HepG2 (cell line): Measurements from ENCODE around the gene ZDHHC7.

Experiments
- EZH2 ChIP-seq: conservative IDR thresholded peaks from 2 replicates; pipeline ENCODE4 v1.6.1; 2012; ENCODE audit warnings: mild to moderate bottlenecking, low read depth, low read length, moderate library complexity
- FOXK1 ChIP-seq: sonication (generic); formaldehyde crosslinking; IDR thresholded peaks from 2 replicates; pipeline ENCODE4 v1.4.0; 2020; ENCODE audit warnings: low read depth, missing genetic modification reagents, borderline replicate concordance
- FOXM1 ChIP-seq: sonication (generic); formaldehyde crosslinking; IDR thresholded peaks from 2 replicates; pipeline ENCODE4 v1.5.0; 2020; ENCODE audit warnings: missing genetic modification reagents
- HDAC2 ChIP-seq: sonication (generic); formaldehyde crosslinking; IDR thresholded peaks from 2 replicates; pipeline ENCODE4 v1.4.0; 2020; ENCODE audit warnings: missing genetic modification reagents
- MAF1 ChIP-seq: sonication (generic); formaldehyde crosslinking; IDR thresholded peaks from 2 replicates; pipeline ENCODE4 v1.5.0; 2020; ENCODE audit warnings: missing genetic modification reagents, borderline replicate concordance
- POLR2AphosphoS5 ChIP-seq: IDR thresholded peaks from 2 replicates; pipeline ENCODE4 v1.6.1; 2012; ENCODE audit warnings: low read depth, low read length
- TOPORS ChIP-seq: sonication (generic); formaldehyde crosslinking; IDR thresholded peaks from 2 replicates; pipeline ENCODE4 v1.8.0; 2023; ENCODE audit warnings: mild to moderate bottlenecking, missing genetic modification reagents
- ZNF510 ChIP-seq: sonication (generic); formaldehyde crosslinking; IDR thresholded peaks from 2 replicates; pipeline ENCODE4 v1.4.0; 2020; ENCODE audit warnings: low read depth, mild to moderate bottlenecking, missing genetic modification reagents
- TF ChIP-seq, protein P1 (sequence below): sonication (generic); formaldehyde crosslinking; IDR thresholded peaks from 2 replicates; pipeline ENCODE4 v1.5.0; 2020; ENCODE audit warnings: mild to moderate bottlenecking, missing genetic modification reagents, moderate library complexity
- TF ChIP-seq, protein P2 (sequence below): sonication (generic); formaldehyde crosslinking; conservative IDR thresholded peaks from 2 replicates; pipeline ENCODE4 v1.4.0; 2020; ENCODE audit warnings: missing genetic modification reagents
- TF ChIP-seq, protein P3 (sequence below): sonication (generic); formaldehyde crosslinking; IDR thresholded peaks from 2 replicates; pipeline ENCODE4 v1.5.1; 2020; ENCODE audit warnings: mild to moderate bottlenecking, missing genetic modification reagents, moderate library complexity

DNA sequence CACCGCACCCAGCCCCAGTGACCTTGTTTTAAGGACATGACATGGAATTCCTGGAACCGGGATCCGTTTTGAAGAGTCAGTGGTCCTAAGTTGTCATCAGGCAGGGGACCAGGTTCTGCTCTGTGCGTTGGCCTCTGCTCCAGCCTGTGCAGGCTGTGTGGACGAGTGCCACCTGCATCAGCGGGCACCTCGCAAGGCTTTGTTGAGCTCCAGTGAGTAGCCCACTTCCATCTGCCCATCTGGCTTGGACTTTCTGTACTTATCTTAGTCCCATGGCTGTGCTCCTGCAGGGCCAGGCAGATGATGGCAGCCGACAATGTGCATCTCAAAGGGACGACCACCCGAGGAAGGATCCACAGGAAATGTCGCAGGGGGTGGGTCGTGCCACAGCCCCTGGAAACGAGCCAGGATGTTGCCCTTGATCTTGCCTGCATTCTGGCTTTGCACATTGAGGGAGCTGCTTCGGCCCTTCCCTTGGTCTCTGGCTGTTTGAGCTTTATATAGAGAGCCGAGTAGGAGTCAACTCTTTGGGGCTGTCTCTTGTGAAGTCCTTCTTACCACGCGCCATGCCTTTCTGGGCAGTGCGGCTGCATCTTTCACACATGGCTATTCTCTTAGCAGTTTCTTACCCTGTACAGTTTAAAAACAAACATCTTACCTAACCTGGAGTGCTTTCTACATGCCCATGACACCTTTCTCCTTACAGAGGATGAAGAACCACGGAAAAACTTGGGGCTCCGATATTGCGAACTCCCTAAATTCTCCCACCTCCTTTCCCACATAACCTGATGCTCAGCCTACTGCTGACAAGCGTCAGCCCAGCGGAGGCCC, 34.5 kb upstream of the ZDHHC7 start:
- TF ChIP-seq FOXK1 (no peak), HDAC2 (CRISPR knock-in tag) (no peak), EZH2 (no peak), POLR2AphosphoS5 (no peak), TOPORS (CRISPR knock-in tag) (no peak), ZNF510 (no peak), FOXM1 (no peak), MAF1 (CRISPR knock-in tag) (no peak)
- TF ChIP-seq, protein P1, sequence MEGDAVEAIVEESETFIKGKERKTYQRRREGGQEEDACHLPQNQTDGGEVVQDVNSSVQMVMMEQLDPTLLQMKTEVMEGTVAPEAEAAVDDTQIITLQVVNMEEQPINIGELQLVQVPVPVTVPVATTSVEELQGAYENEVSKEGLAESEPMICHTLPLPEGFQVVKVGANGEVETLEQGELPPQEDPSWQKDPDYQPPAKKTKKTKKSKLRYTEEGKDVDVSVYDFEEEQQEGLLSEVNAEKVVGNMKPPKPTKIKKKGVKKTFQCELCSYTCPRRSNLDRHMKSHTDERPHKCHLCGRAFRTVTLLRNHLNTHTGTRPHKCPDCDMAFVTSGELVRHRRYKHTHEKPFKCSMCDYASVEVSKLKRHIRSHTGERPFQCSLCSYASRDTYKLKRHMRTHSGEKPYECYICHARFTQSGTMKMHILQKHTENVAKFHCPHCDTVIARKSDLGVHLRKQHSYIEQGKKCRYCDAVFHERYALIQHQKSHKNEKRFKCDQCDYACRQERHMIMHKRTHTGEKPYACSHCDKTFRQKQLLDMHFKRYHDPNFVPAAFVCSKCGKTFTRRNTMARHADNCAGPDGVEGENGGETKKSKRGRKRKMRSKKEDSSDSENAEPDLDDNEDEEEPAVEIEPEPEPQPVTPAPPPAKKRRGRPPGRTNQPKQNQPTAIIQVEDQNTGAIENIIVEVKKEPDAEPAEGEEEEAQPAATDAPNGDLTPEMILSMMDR = no peak
- TF ChIP-seq, protein P2, sequence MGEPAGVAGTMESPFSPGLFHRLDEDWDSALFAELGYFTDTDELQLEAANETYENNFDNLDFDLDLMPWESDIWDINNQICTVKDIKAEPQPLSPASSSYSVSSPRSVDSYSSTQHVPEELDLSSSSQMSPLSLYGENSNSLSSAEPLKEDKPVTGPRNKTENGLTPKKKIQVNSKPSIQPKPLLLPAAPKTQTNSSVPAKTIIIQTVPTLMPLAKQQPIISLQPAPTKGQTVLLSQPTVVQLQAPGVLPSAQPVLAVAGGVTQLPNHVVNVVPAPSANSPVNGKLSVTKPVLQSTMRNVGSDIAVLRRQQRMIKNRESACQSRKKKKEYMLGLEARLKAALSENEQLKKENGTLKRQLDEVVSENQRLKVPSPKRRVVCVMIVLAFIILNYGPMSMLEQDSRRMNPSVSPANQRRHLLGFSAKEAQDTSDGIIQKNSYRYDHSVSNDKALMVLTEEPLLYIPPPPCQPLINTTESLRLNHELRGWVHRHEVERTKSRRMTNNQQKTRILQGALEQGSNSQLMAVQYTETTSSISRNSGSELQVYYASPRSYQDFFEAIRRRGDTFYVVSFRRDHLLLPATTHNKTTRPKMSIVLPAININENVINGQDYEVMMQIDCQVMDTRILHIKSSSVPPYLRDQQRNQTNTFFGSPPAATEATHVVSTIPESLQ (CRISPR knock-in tag) = no peak
- TF ChIP-seq, protein P3, sequence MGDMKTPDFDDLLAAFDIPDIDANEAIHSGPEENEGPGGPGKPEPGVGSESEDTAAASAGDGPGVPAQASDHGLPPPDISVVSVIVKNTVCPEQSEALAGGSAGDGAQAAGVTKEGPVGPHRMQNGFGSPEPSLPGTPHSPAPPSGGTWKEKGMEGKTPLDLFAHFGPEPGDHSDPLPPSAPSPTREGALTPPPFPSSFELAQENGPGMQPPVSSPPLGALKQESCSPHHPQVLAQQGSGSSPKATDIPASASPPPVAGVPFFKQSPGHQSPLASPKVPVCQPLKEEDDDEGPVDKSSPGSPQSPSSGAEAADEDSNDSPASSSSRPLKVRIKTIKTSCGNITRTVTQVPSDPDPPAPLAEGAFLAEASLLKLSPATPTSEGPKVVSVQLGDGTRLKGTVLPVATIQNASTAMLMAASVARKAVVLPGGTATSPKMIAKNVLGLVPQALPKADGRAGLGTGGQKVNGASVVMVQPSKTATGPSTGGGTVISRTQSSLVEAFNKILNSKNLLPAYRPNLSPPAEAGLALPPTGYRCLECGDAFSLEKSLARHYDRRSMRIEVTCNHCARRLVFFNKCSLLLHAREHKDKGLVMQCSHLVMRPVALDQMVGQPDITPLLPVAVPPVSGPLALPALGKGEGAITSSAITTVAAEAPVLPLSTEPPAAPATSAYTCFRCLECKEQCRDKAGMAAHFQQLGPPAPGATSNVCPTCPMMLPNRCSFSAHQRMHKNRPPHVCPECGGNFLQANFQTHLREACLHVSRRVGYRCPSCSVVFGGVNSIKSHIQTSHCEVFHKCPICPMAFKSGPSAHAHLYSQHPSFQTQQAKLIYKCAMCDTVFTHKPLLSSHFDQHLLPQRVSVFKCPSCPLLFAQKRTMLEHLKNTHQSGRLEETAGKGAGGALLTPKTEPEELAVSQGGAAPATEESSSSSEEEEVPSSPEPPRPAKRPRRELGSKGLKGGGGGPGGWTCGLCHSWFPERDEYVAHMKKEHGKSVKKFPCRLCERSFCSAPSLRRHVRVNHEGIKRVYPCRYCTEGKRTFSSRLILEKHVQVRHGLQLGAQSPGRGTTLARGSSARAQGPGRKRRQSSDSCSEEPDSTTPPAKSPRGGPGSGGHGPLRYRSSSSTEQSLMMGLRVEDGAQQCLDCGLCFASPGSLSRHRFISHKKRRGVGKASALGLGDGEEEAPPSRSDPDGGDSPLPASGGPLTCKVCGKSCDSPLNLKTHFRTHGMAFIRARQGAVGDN = no peak
